Skeletal muscle tissue (tissue), 4 donors: ENCODE data around the gene SPAG5. TPM values are rescaled to one million over a fixed set of nuclear protein-coding genes. Genes with fewer than 3 reads are reported as not detected.

Experiments
- H3K27ac ChIP-seq: one replicate; pipeline ENCODE4 v1.7.0; 2013; ENCODE audit warnings: mild to moderate bottlenecking, low read depth, low read length, inconsistent platforms
- H3K27me3 ChIP-seq, 3 donors: one replicate each; pipeline ENCODE4 v1.7.0; 2013; ENCODE audit warnings: low read length in 3 of 3; ENCODE audit not compliant: control insufficient read depth in 3 of 3, insufficient read depth in 3 of 3
- H3K36me3 ChIP-seq, 3 donors: one replicate each; pipeline ENCODE4 v1.7.0; 2013; ENCODE audit warnings: low read length in 3 of 3; ENCODE audit not compliant: control insufficient read depth in 3 of 3, insufficient read depth in 3 of 3
- H3K4me1 ChIP-seq, 3 donors: one replicate each; pipeline ENCODE4 v1.7.0; 2013; ENCODE audit warnings: low read length in 3 of 3, mild to moderate bottlenecking in 3 of 3; ENCODE audit not compliant: control insufficient read depth in 3 of 3, insufficient read depth in 3 of 3
- H3K4me3 ChIP-seq, 3 donors: one replicate each; pipeline ENCODE4 v1.7.0; 2013; ENCODE audit warnings: low read length in 3 of 3
- H3K9ac ChIP-seq, 3 donors: one replicate each; pipeline ENCODE4 v1.7.0; 2013; ENCODE audit warnings: low read length in 3 of 3, mild to moderate bottlenecking in 3 of 3, moderate library complexity in 2 of 3, low read depth in 1 of 3
- H3K9me3 ChIP-seq, 3 donors: one replicate each; pipeline ENCODE4 v1.7.0; 2013; ENCODE audit warnings: low read length in 3 of 3; ENCODE audit not compliant: control insufficient read depth in 3 of 3
- total RNA-seq: library from RNA; depleted of rRNA; stranded (reverse); fragments of >200 nt; gene quantifications from one replicate; pipeline ENCODE4 v1.2.3, GENCODE V29; 2014
- donor health status: Osteomylitis.

Gene SPAG5
- total RNA-seq, 1 donor from 2014 or later = 5.7 TPM

DNA sequence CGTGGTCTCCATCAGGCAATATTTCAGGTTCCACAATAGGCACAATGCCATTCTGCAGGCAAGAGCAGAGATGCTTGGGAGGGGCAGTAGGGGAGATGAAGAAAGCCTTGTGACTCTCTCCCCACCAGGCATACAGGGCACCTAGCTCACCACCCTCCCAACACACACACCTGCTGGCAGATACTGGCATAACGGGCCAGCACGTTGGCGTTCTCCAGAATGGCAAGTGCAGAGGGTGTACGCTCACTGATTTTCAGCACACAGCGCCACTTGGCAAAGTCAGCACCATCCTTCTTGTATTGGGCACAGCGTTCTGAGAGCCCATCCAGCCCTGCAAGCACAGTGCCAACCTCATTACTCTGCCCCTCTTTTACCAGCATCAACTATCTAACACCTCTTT lies 24.3 kb downstream of the SPAG5 start:
- Histone ChIP-seq H3K9ac (no peak overlapping the region), H3K4me3 (no peak overlapping the region), H3K9me3 (no peaks in the 10 kb centered on the region), H3K27me3 (no peaks in the 10 kb centered on the region), H3K4me1 (peaks cover 26 to 28% (median 26%) of the 10 kb centered on the region in 3 donors), H3K36me3 (no peaks in the 10 kb centered on the region), H3K27ac (no peak overlapping the region)

GRCh38 chr17:28573966-28574480 lies 24.8 kb downstream of the SPAG5 start:
- Histone ChIP-seq H3K4me3 (no peak overlapping the region), H3K27me3 (no peaks in the 10 kb centered on the region), H3K27ac (no peak overlapping the region), H3K4me1 (peaks cover 26 to 28% (median 26%) of the 10 kb centered on the region in 3 donors), H3K9me3 (no peaks in the 10 kb centered on the region), H3K36me3 (no peaks in the 10 kb centered on the region), H3K9ac (no peak overlapping the region)

- no peaks in the 10 kb centered on the region for H3K9me3 ChIP-seq
- H3K27me3 ChIP-seq = no peaks in the 10 kb centered on the region
- H3K4me3 ChIP-seq = no peak overlapping the region
- peaks cover 26 to 28% (median 26%) of the 10 kb centered on the region in 3 donors for H3K4me1 ChIP-seq
- H3K9ac ChIP-seq = no peak overlapping the region
- no peak overlapping the region for H3K27ac ChIP-seq
- no peaks in the 10 kb centered on the region for H3K36me3 ChIP-seq
Observed at GRCh38 chr17:28573521-28573920, 25.3 kb downstream of the SPAG5 start.

DNA sequence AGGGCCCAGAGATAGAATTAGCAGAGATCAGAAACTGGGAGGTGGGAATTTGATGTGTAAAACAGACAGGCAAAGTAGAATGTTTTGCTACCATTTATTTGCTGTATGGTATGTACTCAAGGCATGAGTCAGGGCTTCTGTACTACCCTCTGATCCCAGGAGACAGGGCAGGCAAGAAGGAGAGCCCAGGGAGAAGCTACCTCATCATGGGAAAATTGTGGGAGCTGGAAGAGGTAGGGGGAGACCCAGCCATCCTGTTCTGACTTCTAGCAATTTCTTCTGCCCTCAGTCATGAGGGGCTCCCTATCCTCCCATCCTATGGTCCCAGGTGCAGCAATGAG lies 25.8 kb downstream of the SPAG5 start:
- peaks cover 26 to 28% (median 26%) of the 10 kb centered on the region in 3 donors for H3K4me1 ChIP-seq
- H3K27me3 ChIP-seq = no peaks in the 10 kb centered on the region
- no peak overlapping the region for H3K9ac ChIP-seq
- H3K27ac ChIP-seq = no peak overlapping the region
- no peak overlapping the region for H3K4me3 ChIP-seq
- H3K9me3 ChIP-seq = no peaks in the 10 kb centered on the region
- no peaks in the 10 kb centered on the region for H3K36me3 ChIP-seq

DNA sequence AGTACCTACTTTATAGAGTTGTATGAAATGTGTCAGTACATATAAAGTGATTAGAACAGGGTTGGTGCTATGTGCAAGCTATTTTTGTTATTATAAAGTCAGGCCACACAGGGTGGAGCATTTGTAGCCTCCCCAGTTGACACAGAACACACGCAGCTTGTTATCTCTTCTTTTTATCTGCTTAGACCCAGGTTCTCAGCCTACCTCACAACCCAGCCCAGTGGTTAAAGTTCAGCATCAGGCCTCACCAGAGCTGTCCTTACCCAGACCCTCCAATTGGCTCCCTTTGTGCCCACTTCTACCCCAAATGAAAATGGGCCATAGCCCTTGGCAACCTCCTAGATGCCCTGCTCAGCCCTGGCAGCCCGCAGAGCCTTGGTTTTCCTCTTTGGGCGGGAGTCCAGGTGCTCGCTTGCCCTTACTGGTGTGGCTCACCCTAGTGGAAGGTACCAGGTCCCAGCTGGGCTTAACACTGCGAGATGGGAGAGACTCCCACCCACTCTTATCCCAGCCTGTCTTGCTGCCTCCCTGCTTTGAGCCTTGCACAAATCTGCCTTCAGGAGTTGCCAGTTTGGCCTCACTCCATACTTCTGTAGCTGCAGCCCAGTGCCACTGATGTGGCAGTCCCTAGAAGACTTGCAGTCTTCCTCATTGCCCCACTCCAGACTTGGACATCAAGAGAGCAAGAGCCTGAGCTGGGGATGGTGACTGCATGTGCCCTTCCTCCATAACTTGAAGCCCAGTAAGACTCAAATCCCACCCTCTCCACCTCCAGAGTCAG lies 26.4 kb downstream of the SPAG5 start:
- Histone ChIP-seq H3K36me3 (peaks cover 0 to 3% (median 0%) of the 10 kb centered on the region in 3 donors), H3K9ac (peak overlapping the region; percentile 67 to 94 (median 94)), H3K4me1 (peaks cover 26 to 28% (median 26%) of the 10 kb centered on the region in 3 donors), H3K27ac (peak overlapping the region; percentile 69), H3K27me3 (no peaks in the 10 kb centered on the region), H3K4me3 (peak overlapping the region; percentile 93 to 96 (median 94)), H3K9me3 (no peaks in the 10 kb centered on the region)

DNA sequence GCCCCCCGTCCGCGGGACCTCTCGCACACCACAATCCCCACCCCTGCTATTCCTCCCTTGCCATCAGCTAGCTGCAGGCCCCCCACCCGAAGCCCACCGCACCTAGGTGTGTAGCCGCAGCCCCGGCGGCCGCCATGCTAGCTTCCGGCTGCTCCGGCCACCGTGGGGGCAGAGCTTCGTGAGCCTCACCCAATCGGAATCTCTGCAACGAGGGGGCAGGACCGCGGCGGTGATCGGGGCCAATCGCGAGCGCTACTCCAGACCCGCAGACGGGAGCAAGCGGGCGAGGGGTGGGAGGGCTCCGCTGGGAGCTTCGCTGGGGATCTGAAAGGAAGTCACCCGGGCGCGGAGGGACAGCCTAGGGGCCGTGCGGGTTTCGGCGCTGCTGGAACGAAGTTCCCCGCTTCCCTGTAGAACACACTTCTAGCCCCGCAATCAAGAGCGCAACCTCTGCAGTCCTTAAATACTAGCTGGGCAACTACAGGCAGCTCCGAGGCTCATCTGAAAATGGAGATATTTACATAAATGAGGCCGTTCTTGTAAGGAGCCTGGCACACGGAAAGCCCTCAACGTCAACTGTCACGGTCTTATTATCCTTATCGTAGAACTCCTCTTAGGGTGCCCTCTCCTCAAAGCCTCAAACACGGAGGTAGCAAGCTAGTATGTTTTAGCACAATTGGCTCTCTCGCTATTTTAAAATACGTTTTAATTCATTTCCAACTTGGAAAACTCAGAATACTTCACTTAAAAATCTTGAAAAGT lies 27.3 kb downstream of the SPAG5 start, which contains the start of gene PIGS:
Gene PIGS, minus strand, starts transcription at position 164 of the 762 bp plus-strand sequence. Its CDS starts 28 bp downstream, at position 136.
- Histone ChIP-seq H3K27ac (peak within 1 kb of the TSS; percentile 69), H3K36me3 (peaks cover 0 to 3% (median 2%) of the 10 kb centered on the region in 3 donors), H3K4me1 (peaks cover 18 to 24% (median 19%) of the 10 kb centered on the region in 3 donors)

DNA sequence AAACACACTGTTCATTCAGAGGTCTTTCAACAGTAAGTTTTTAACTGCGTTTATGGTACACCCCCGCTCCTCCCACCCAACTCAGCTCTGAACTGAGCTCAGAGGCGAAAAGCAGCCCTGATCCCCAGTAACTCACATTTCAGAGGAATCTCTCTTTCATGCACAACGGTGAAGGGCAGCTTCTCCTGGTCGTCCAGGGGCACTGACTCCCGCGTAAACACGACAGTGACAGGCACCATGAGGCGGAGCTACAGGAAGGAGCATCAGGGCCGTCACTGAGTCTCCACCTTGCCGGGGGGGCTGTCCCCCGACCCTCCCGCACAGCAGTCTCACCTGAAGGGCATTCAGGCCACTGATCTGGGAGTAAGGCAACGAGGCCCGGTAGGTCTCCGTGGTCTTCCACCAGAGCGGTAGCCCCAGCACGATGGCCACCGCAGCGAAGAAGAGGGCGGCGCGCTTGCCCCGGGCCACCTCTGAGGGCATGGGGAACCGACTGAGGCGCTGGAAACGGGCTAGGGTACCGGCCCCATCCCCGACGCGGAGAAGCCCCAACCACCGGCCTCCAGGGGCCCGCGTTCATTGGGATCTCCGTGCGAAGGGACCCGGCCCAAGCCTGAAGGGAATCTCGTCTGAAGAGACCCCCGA lies 28.0 kb downstream of the SPAG5 start:
- peak overlapping the region; percentile 89 to 94 (median 93) for H3K9ac ChIP-seq
- peaks cover 0 to 3% (median 2%) of the 10 kb centered on the region in 3 donors for H3K36me3 ChIP-seq
- H3K4me1 ChIP-seq = peaks cover 15 to 22% (median 16%) of the 10 kb centered on the region in 3 donors
- H3K4me3 ChIP-seq = peak overlapping the region; percentile 93 to 96 (median 94)
- H3K27me3 ChIP-seq = no peaks in the 10 kb centered on the region
- H3K27ac ChIP-seq = peak overlapping the region; percentile 69
- H3K9me3 ChIP-seq = no peaks in the 10 kb centered on the region

More for the DNA sequence above, 27.3 kb downstream of the SPAG5 start, which contains the start of gene PIGS:
- Histone ChIP-seq H3K9ac (peak within 1 kb of the TSS; percentile 93 to 94 (median 94)), H3K27me3 (no peaks in the 10 kb centered on the region), H3K4me3 (peak within 1 kb of the TSS; percentile 93 to 96 (median 94)), H3K9me3 (no peaks in the 10 kb centered on the region)

- no peak overlapping the region for H3K4me3 ChIP-seq
- H3K36me3 ChIP-seq = peaks cover 0 to 3% (median 2%) of the 10 kb centered on the region in 3 donors
- H3K9ac ChIP-seq = no peak overlapping the region
- H3K9me3 ChIP-seq = no peaks in the 10 kb centered on the region
- no peaks in the 10 kb centered on the region for H3K27me3 ChIP-seq
- H3K27ac ChIP-seq = no peak overlapping the region
- H3K4me1 ChIP-seq = peaks cover 15 to 17% (median 16%) of the 10 kb centered on the region in 3 donors
Observed at GRCh38 chr17:28569446-28569845, 29.4 kb downstream of the SPAG5 start.

DNA sequence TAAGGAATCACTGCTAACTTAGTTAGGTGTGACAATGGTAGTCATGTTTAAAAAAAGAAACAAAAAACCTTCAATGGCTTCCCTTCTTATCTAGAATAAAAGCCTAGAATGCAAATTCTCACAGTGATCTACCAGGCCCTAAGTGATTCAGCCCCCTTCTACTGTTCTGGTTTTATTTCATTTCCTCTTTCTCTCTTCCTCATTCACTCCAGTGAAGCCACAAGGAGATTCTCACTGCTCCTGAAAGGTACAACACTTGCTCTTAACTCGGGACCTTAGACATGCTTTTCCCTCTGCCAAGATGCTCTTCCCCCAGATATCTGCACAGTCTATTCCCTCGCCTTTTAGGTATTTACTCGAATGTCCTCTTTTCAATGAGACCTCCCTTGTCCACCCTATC lies 31.2 kb downstream of the SPAG5 start:
- H3K36me3 ChIP-seq = peaks cover 9 to 16% (median 11%) of the 10 kb centered on the region in 3 donors
- no peak overlapping the region for H3K27ac ChIP-seq
- H3K27me3 ChIP-seq = no peaks in the 10 kb centered on the region
- H3K4me3 ChIP-seq = no peak overlapping the region
- H3K4me1 ChIP-seq = peaks cover 12 to 17% (median 16%) of the 10 kb centered on the region in 3 donors
- no peak overlapping the region for H3K9ac ChIP-seq
- no peaks in the 10 kb centered on the region for H3K9me3 ChIP-seq
